Measurements from ENCODE around the gene PTGS2. TPM values are rescaled to one million over a fixed set of nuclear protein-coding genes. Genes with fewer than 3 reads are reported as not detected.
"Not testable (repeated sequence)": the region's sequence is repeated elsewhere in the genome, so short reads cannot be mapped to it uniquely, and the experiment has no call there.

The PTGS2 gene
- total and polyA plus RNA-seq, 9 donors = 1.1 to 5.3 (median 1.7) TPM

- no peaks in the 10 kb centered on the region for H3K4me1 ChIP-seq (ENCODE audit: control insufficient read depth, insufficient read depth, low read length)
- no peaks in the 10 kb centered on the region for H3K27me3 ChIP-seq (ENCODE audit: control insufficient read depth, insufficient read depth, low read length)
- H3K4me3 ChIP-seq (ENCODE audit: low read length) = no peak overlapping the region
- no peak overlapping the region for H3K27ac ChIP-seq (ENCODE audit: low read length)
- WGBS (ENCODE audit: insufficient coverage) = 93% methylated on average over 1 of the region's 2 CpGs
- peaks cover 2% of the 10 kb centered on the region for H3K36me3 ChIP-seq (ENCODE audit: control insufficient read depth, insufficient read depth, low read length)
- H3K9me3 ChIP-seq (replicated peaks; ENCODE audit: control insufficient read depth, low read depth, low read length) = no peaks in the 10 kb centered on the region
- no peak for DNase-seq
Measured at GRCh38 chr1:186671136-186671825, 8.9 kb downstream of the PTGS2 start.

GRCh38 chr1:186670297-186671135 lies 9.7 kb downstream of the PTGS2 start:
- 57% methylated on average over 1 of the region's 2 CpGs for WGBS (ENCODE audit: insufficient coverage)

GRCh38 chr1:186669784-186670183 lies 10.4 kb downstream of the PTGS2 start:
- H3K36me3 ChIP-seq (ENCODE audit: control insufficient read depth, insufficient read depth, low read length); H3K4me3 ChIP-seq (ENCODE audit: low read length); H3K9me3 ChIP-seq (replicated peaks; ENCODE audit: control insufficient read depth, low read depth, low read length); H3K4me1 ChIP-seq (ENCODE audit: control insufficient read depth, insufficient read depth, low read length); DNase-seq; H3K27me3 ChIP-seq (ENCODE audit: control insufficient read depth, insufficient read depth, low read length); H3K27ac ChIP-seq (ENCODE audit: low read length): not testable (repeated sequence)
- no CpG with 5 or more reads among the region's 3 CpGs for WGBS (ENCODE audit: insufficient coverage)

More at GRCh38 chr1:186670297-186671135, 9.7 kb downstream of the PTGS2 start:
- H3K4me1 ChIP-seq (ENCODE audit: control insufficient read depth, insufficient read depth, low read length) = no peaks in the 10 kb centered on the region
- no peak for DNase-seq
- H3K27me3 ChIP-seq (ENCODE audit: control insufficient read depth, insufficient read depth, low read length) = no peaks in the 10 kb centered on the region
- H3K9me3 ChIP-seq (replicated peaks; ENCODE audit: control insufficient read depth, low read depth, low read length) = no peaks in the 10 kb centered on the region
- no peak overlapping the region for H3K4me3 ChIP-seq (ENCODE audit: low read length)
- no peak overlapping the region for H3K27ac ChIP-seq (ENCODE audit: low read length)
- H3K36me3 ChIP-seq (ENCODE audit: control insufficient read depth, insufficient read depth, low read length) = peaks cover 2% of the 10 kb centered on the region

- H3K9me3 ChIP-seq (replicated peaks; ENCODE audit: control insufficient read depth, low read depth, low read length) = not testable (repeated sequence)
- 87% methylated on average over 3 of the region's 8 CpGs for WGBS (ENCODE audit: insufficient coverage)
Measured at GRCh38 chr1:186664217-186664616, 16.0 kb downstream of the PTGS2 start.

GRCh38 chr1:186662752-186663151 lies 17.5 kb downstream of the PTGS2 start:
- H3K27me3 ChIP-seq (ENCODE audit: control insufficient read depth, insufficient read depth, low read length) = no peaks in the 10 kb centered on the region
- no peaks in the 10 kb centered on the region for H3K9me3 ChIP-seq (replicated peaks; ENCODE audit: control insufficient read depth, low read depth, low read length)
- DNase-seq = no peak
- no peak overlapping the region for H3K27ac ChIP-seq (ENCODE audit: low read length)
- H3K36me3 ChIP-seq (ENCODE audit: control insufficient read depth, insufficient read depth, low read length) = no peaks in the 10 kb centered on the region
- H3K4me3 ChIP-seq (ENCODE audit: low read length) = no peak overlapping the region
- no peaks in the 10 kb centered on the region for H3K4me1 ChIP-seq (ENCODE audit: control insufficient read depth, insufficient read depth, low read length)

More at GRCh38 chr1:186664217-186664616, 16.0 kb downstream of the PTGS2 start:
- not testable (repeated sequence) for H3K4me3 ChIP-seq (ENCODE audit: low read length); H3K4me1 ChIP-seq (ENCODE audit: control insufficient read depth, insufficient read depth, low read length); H3K36me3 ChIP-seq (ENCODE audit: control insufficient read depth, insufficient read depth, low read length); H3K27me3 ChIP-seq (ENCODE audit: control insufficient read depth, insufficient read depth, low read length); DNase-seq; H3K27ac ChIP-seq (ENCODE audit: low read length)

GRCh38 chr1:186659890-186660341 lies 20.3 kb downstream of the PTGS2 start:
- Histone ChIP-seq H3K27me3 (ENCODE audit: control insufficient read depth, insufficient read depth, low read length) (no peaks in the 10 kb centered on the region), H3K4me3 (ENCODE audit: low read length) (no peak overlapping the region), H3K4me1 (ENCODE audit: control insufficient read depth, insufficient read depth, low read length) (no peaks in the 10 kb centered on the region), H3K27ac (ENCODE audit: low read length) (no peak overlapping the region), H3K36me3 (ENCODE audit: control insufficient read depth, insufficient read depth, low read length) (no peaks in the 10 kb centered on the region), H3K9me3 (replicated peaks; ENCODE audit: control insufficient read depth, low read depth, low read length) (no peaks in the 10 kb centered on the region)
- no peak for DNase-seq

- H3K9me3 ChIP-seq (replicated peaks; ENCODE audit: control insufficient read depth, low read depth, low read length) = no peaks in the 10 kb centered on the region
- DNase-seq = no peak
- H3K27me3 ChIP-seq (ENCODE audit: control insufficient read depth, insufficient read depth, low read length) = no peaks in the 10 kb centered on the region
- no peaks in the 10 kb centered on the region for H3K4me1 ChIP-seq (ENCODE audit: control insufficient read depth, insufficient read depth, low read length)
- no peaks in the 10 kb centered on the region for H3K36me3 ChIP-seq (ENCODE audit: control insufficient read depth, insufficient read depth, low read length)
- no peak overlapping the region for H3K27ac ChIP-seq (ENCODE audit: low read length)
- no peak overlapping the region for H3K4me3 ChIP-seq (ENCODE audit: low read length)
Measured at GRCh38 chr1:186658999-186659398, 21.2 kb downstream of the PTGS2 start.

GRCh38 chr1:186657481-186657880 lies 22.7 kb downstream of the PTGS2 start:
- H3K27ac ChIP-seq (ENCODE audit: low read length) = no peak overlapping the region
- DNase-seq = no peak
- H3K4me1 ChIP-seq (ENCODE audit: control insufficient read depth, insufficient read depth, low read length) = no peaks in the 10 kb centered on the region
- no peak overlapping the region for H3K4me3 ChIP-seq (ENCODE audit: low read length)
- no CpG with 5 or more reads among the region's 2 CpGs for WGBS (ENCODE audit: insufficient coverage)
- H3K27me3 ChIP-seq (ENCODE audit: control insufficient read depth, insufficient read depth, low read length) = no peaks in the 10 kb centered on the region
- H3K9me3 ChIP-seq (replicated peaks; ENCODE audit: control insufficient read depth, low read depth, low read length) = no peaks in the 10 kb centered on the region
- no peaks in the 10 kb centered on the region for H3K36me3 ChIP-seq (ENCODE audit: control insufficient read depth, insufficient read depth, low read length)

GRCh38 chr1:186655876-186656275 lies 24.3 kb downstream of the PTGS2 start:
- Histone ChIP-seq H3K4me3 (ENCODE audit: low read length) (no peak overlapping the region), H3K27me3 (ENCODE audit: control insufficient read depth, insufficient read depth, low read length) (no peaks in the 10 kb centered on the region), H3K36me3 (ENCODE audit: control insufficient read depth, insufficient read depth, low read length) (no peaks in the 10 kb centered on the region), H3K27ac (ENCODE audit: low read length) (no peak overlapping the region), H3K4me1 (ENCODE audit: control insufficient read depth, insufficient read depth, low read length) (no peaks in the 10 kb centered on the region), H3K9me3 (replicated peaks; ENCODE audit: control insufficient read depth, low read depth, low read length) (no peaks in the 10 kb centered on the region)
- DNase-seq = peak; percentile 12
- 94% methylated on average over 2 of the region's 3 CpGs for WGBS (ENCODE audit: insufficient coverage)

- WGBS (ENCODE audit: insufficient coverage) = 96% methylated on average over 3 of the region's 3 CpGs
- Histone ChIP-seq H3K4me1 (ENCODE audit: control insufficient read depth, insufficient read depth, low read length) (no peaks in the 10 kb centered on the region), H3K4me3 (ENCODE audit: low read length) (no peak overlapping the region), H3K27me3 (ENCODE audit: control insufficient read depth, insufficient read depth, low read length) (no peaks in the 10 kb centered on the region), H3K36me3 (ENCODE audit: control insufficient read depth, insufficient read depth, low read length) (no peaks in the 10 kb centered on the region), H3K27ac (ENCODE audit: low read length) (no peak overlapping the region), H3K9me3 (replicated peaks; ENCODE audit: control insufficient read depth, low read depth, low read length) (no peaks in the 10 kb centered on the region)
- DNase-seq = no peak
Measured at GRCh38 chr1:186654741-186655140, 25.5 kb downstream of the PTGS2 start.
